Muscle of leg (tissue), 11 donors: ENCODE measurements around the gene SDK2. TPM values are rescaled to one million over a fixed set of nuclear protein-coding genes. Genes with fewer than 3 reads are reported as not detected.
"Not testable (repeated sequence)": the region's sequence is repeated elsewhere in the genome, so short reads cannot be mapped to it uniquely, and the experiment has no call there.

Experiments
- DNase-seq: peaks from one replicate; pipeline ENCODE4 v3.0.0; 2013
- H3K27ac ChIP-seq: one replicate; pipeline ENCODE4 v1.5.1; 2013; ENCODE audit warnings: mild to moderate bottlenecking, low read length, control low read depth
- H3K27me3 ChIP-seq: one replicate; pipeline ENCODE4 v1.6.1; 2013; ENCODE audit warnings: low read length; ENCODE audit not compliant: control insufficient read depth, insufficient read depth
- H3K36me3 ChIP-seq: one replicate; pipeline ENCODE4 v1.6.1; 2013; ENCODE audit warnings: low read length; ENCODE audit not compliant: control insufficient read depth, insufficient read depth
- H3K4me1 ChIP-seq: one replicate; pipeline ENCODE4 v1.6.1; 2013; ENCODE audit warnings: low read length; ENCODE audit not compliant: control insufficient read depth, insufficient read depth
- H3K4me3 ChIP-seq: one replicate; pipeline ENCODE4 v1.5.1; 2013; ENCODE audit warnings: low read length, control low read depth
- H3K9me3 ChIP-seq: replicated peaks from 2 replicates; pipeline ENCODE4 v1.6.1; 2013; ENCODE audit warnings: low read depth, low read length; ENCODE audit not compliant: control insufficient read depth
- WGBS: methylation state at CpG from one replicate; pipeline ENCODE4 v1.1.5; 2013; ENCODE audit warnings: missing lambda C conversion rate; ENCODE audit not compliant: insufficient coverage; 5-methylcytosine and 5-hydroxymethylcytosine counted together
- polyA plus RNA-seq, 8 donors: library from polyadenylated mRNA; unstranded; fragments of 120-200 nt; gene quantifications; one replicate each; pipeline versions ENCODE4 v1.2.1 to v1.2.3, GENCODE V29; 2013; ENCODE audit warnings: inconsistent platforms in 1 of 8, low replicate concordance in 1 of 8; ENCODE audit not compliant: insufficient read length in 8 of 8, insufficient read depth in 1 of 8
- total RNA-seq: library from RNA; stranded (reverse); fragments of 120-200 nt; gene quantifications from one replicate; pipeline ENCODE4 v1.2.4, GENCODE V29; 2013

The SDK2 gene
- total and polyA plus RNA-seq, 9 donors = 18.2 to 40.6 (median 25.8) TPM

DNA sequence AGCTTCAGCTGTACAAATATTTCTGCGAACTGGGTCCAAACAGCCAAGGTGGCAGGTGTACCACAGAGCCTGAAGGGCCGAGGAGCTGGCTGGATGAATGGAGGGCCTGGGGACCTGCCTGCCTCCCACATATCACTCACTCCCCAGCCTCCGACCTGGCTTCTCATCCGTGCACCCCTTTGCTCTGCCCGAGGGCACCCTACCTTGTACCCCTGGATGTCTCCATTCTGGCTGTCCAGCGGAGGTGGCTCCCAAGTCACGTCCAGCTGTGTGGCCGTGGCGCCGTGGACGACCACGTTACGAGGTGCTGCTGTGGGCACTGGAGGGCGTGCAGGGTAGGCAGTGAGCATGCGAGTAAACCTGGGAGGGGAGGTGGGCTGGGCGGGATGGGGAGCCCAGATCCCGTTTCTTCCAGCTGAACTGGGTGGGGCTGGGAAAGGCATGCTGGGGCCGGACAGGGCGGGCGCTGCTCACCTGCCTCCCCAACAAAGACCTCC, 265.2 kb downstream of the SDK2 start:
- 89% methylated on average over 15 of the region's 20 CpGs for WGBS
- Histone ChIP-seq H3K4me3 (no peak overlapping the region), H3K36me3 (peaks cover 21% of the 10 kb centered on the region), H3K9me3 (no peaks in the 10 kb centered on the region), H3K27ac (no peak overlapping the region), H3K27me3 (no peaks in the 10 kb centered on the region), H3K4me1 (peaks cover 11% of the 10 kb centered on the region)
- no peak for DNase-seq

DNA sequence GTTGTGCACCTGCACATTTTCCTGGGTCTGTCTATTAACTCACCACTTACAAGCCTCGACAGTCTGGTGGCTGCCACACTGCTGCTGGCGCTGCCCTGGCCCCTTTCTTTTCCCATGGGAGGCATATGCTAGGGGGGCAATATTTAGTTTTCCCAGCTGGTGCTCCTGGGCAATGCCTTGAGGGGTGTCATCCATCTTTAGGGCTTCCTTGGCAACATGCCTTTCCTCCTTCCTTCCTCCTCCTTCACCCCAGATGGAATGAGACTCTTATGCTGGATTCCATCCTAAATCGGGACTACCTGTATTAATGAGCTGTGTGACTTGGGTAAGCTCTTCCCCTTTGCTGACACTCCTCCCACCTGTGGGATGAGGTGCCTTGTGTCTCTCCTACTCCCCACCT, 267.6 kb downstream of the SDK2 start:
- no CpG with 5 or more reads among the region's 3 CpGs for WGBS
- Histone ChIP-seq H3K27ac (no peak overlapping the region), H3K36me3 (peaks cover 19% of the 10 kb centered on the region), H3K4me3 (no peak overlapping the region), H3K4me1 (peaks cover 11% of the 10 kb centered on the region), H3K9me3 (no peaks in the 10 kb centered on the region), H3K27me3 (no peaks in the 10 kb centered on the region)
- no peak for DNase-seq

GRCh38 chr17:73376152-73376551, 268.1 kb downstream of the SDK2 start:
- Histone ChIP-seq H3K36me3 (peaks cover 19% of the 10 kb centered on the region), H3K27me3 (no peaks in the 10 kb centered on the region), H3K4me3 (no peak overlapping the region), H3K9me3 (no peaks in the 10 kb centered on the region), H3K27ac (no peak overlapping the region), H3K4me1 (peaks cover 11% of the 10 kb centered on the region)
- DNase-seq = no peak
- WGBS = 86% methylated on average over 11 of the region's 11 CpGs

GRCh38 chr17:73371836-73372235, 272.4 kb downstream of the SDK2 start:
- no peaks in the 10 kb centered on the region for H3K9me3 ChIP-seq
- peaks cover 16% of the 10 kb centered on the region for H3K36me3 ChIP-seq
- no peak overlapping the region for H3K27ac ChIP-seq
- H3K4me1 ChIP-seq = peaks cover 11% of the 10 kb centered on the region
- DNase-seq = no peak
- H3K4me3 ChIP-seq = no peak overlapping the region
- no peaks in the 10 kb centered on the region for H3K27me3 ChIP-seq
- WGBS = 72% methylated on average over 9 of the region's 9 CpGs

- Histone ChIP-seq H3K9me3 (no peaks in the 10 kb centered on the region), H3K27ac (no peak overlapping the region), H3K4me1 (peaks cover 16% of the 10 kb centered on the region), H3K27me3 (no peaks in the 10 kb centered on the region), H3K36me3 (peaks cover 15% of the 10 kb centered on the region), H3K4me3 (no peak overlapping the region)
- no peak for DNase-seq
- WGBS = 20% methylated on average over 6 of the region's 6 CpGs
These were observed 273.0 kb downstream of the SDK2 start for GRCh38 chr17:73371285-73371684.

DNA sequence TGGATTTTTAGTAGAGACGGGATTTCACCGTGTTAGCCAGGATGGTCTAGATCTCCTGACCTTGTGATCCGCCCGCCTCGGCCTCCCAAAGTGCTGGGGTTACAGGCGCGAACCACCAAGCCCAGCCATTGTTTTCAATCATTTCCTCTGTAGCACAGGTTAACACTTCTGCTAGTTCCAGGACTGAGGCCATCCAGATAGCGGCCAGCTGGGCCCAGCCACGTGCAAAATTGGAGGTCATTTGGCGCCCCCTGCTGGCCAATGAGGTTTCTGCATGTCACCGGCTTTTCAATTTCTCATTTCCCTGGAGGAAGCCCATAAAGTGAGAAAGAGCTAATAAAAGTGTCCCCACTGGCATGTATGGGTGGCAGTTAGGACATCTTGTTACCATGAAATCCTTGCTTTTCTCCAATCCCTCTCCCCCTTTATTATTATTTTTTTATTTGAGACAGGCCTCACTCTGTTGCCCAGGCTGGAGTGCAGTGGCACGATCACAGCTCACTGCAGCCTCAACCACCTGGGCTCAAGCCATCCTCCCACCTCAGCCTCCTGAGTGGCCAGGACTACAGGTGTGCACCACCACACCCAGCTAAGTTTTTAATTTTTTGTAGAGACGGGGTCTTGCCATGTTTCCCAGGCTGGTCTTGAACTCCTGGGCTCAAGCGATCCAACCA, 274.3 kb downstream of the SDK2 start:
- H3K27me3 ChIP-seq, H3K9me3 ChIP-seq, H3K27ac ChIP-seq, H3K4me3 ChIP-seq: not testable (repeated sequence)
- peak; percentile 88 for DNase-seq
- 28% methylated on average over 10 of the region's 14 CpGs for WGBS
- Histone ChIP-seq H3K4me1 (peaks cover 30% of the 10 kb centered on the region), H3K36me3 (peaks cover 12% of the 10 kb centered on the region)

DNA sequence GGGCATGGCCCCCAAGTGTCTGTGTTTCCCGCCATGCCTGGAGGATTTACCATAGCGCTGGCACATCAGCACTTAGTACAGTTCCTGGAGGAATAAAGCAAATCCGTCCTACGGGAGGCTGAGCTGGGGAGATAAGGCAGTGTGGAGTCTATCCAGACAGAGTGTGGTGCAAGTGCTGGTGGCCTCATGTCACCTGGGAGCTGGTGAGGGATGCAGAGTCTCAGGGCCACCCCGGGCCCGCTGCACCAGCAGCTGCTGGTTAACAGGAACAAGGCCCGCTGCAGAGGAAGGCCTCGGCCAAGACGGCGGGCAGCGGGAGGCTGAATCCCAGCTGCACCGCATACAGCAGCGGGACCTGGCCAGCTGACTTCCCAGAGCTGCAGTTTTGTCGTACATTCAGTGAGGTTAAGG, 275.1 kb downstream of the SDK2 start:
- Histone ChIP-seq H3K36me3 (peaks cover 13% of the 10 kb centered on the region), H3K4me3 (no peak overlapping the region), H3K9me3 (no peaks in the 10 kb centered on the region), H3K27ac (peak overlapping the region; percentile 3), H3K27me3 (no peaks in the 10 kb centered on the region), H3K4me1 (peaks cover 31% of the 10 kb centered on the region)
- DNase-seq = peak; percentile 47
- WGBS = 43% methylated on average over 14 of the region's 14 CpGs

DNA sequence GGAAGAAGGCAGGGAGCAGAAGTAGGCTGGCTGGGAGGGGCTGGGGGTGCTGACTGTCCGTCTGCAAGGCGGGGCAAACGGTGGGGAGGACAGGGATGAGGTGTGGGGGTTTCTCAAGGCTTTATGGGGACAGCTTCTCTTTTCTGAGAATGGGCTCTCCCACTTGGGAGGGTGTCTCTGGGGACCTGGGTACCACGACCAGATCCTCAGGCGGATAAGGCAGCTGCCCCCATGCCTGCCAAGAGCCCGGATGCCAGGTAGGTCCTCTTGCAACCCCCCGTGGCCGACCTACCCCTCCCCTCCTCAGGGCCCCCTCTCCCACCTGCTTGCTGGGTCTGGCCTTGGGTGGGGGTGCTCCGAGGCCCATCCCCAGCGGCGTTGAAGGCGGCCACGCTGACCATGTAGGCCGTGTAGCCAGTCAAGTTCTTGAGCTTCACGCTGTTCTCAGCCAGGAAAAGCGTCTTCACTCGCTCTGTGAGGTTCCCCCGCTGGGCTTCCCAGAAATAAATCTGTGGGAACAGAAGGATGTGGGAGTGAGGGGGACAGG, 276.1 kb downstream of the SDK2 start:
- H3K4me3 ChIP-seq = no peak overlapping the region
- peaks cover 18% of the 10 kb centered on the region for H3K36me3 ChIP-seq
- no peak overlapping the region for H3K27ac ChIP-seq
- no peaks in the 10 kb centered on the region for H3K9me3 ChIP-seq
- DNase-seq = no peak
- 96% methylated on average over 4 of the region's 18 CpGs for WGBS
- H3K4me1 ChIP-seq = peaks cover 31% of the 10 kb centered on the region
- H3K27me3 ChIP-seq = no peaks in the 10 kb centered on the region

- H3K4me1 ChIP-seq = peaks cover 38% of the 10 kb centered on the region
These were observed 278.2 kb downstream of the SDK2 start for GRCh38 chr17:73365906-73366623.

GRCh38 chr17:73365301-73365874, 278.9 kb downstream of the SDK2 start:
- 27% methylated on average over 11 of the region's 20 CpGs for WGBS
- Histone ChIP-seq H3K9me3 (no peaks in the 10 kb centered on the region), H3K27ac (peak overlapping the region; percentile 13), H3K4me1 (peaks cover 39% of the 10 kb centered on the region), H3K27me3 (no peaks in the 10 kb centered on the region), H3K36me3 (peaks cover 18% of the 10 kb centered on the region), H3K4me3 (no peak overlapping the region)
- DNase-seq = peak; percentile 56

More at GRCh38 chr17:73365906-73366623, 278.2 kb downstream of the SDK2 start:
- 39% methylated on average over 20 of the region's 23 CpGs for WGBS
- Histone ChIP-seq H3K27ac (no peak overlapping the region), H3K4me3 (no peak overlapping the region), H3K9me3 (no peaks in the 10 kb centered on the region), H3K36me3 (peaks cover 18% of the 10 kb centered on the region), H3K27me3 (no peaks in the 10 kb centered on the region)
- peak; percentile 66 for DNase-seq
